Progenitor cell of endocrine pancreas (in vitro differentiated cells): ENCODE results near the gene CDH23. TPM values are rescaled to one million over a fixed set of nuclear protein-coding genes. Genes with fewer than 3 reads are reported as not detected.

ENCODE experiments used
- DNase-seq: peaks from one replicate; pipeline ENCODE4 v3.0.0; 2021; ENCODE audit warnings: low spot score; ENCODE audit not compliant: unreplicated experiment
- H3K27ac Mint-ChIP-seq: 2 replicates; pipeline ENCODE4 v1.8.0; 2021; ENCODE audit warnings: mild to moderate bottlenecking, moderate library complexity, mixed read lengths
- H3K27me3 Mint-ChIP-seq: 2 replicates; pipeline ENCODE4 v1.8.0; 2021; ENCODE audit warnings: mixed read lengths
- H3K36me3 Mint-ChIP-seq: 2 replicates; pipeline ENCODE4 v1.8.0; 2022; ENCODE audit warnings: mixed read lengths; ENCODE audit not compliant: insufficient read depth
- H3K4me1 Mint-ChIP-seq: 2 replicates; pipeline ENCODE4 v1.8.0; 2021; ENCODE audit warnings: low read depth, mixed read lengths
- H3K4me3 Mint-ChIP-seq: 2 replicates; pipeline ENCODE4 v1.8.0; 2021; ENCODE audit warnings: low read depth, mild to moderate bottlenecking, moderate library complexity, mixed read lengths
- H3K9me3 Mint-ChIP-seq: 2 replicates; pipeline ENCODE4 v1.8.0; 2021; ENCODE audit warnings: low read depth, mixed read lengths
- CTCF ChIP-seq: fragments of 200-600 bp; sonication (generic); IDR thresholded peaks from one replicate; pipeline ENCODE4 v1.5.0; 2021; ENCODE audit warnings: antibody characterized with exemption, mild to moderate bottlenecking; ENCODE audit not compliant: unreplicated experiment
- total RNA-seq: library from RNA; stranded (reverse); gene quantifications from 2 replicates; pipeline ENCODE4 v1.2.1, GENCODE V29; 2021

Gene CDH23
- total RNA-seq, 1 donor from 2014 or later, result 0.43 TPM

- Mint-ChIP-seq H3K4me3 (no peak overlapping the region), H3K36me3 (no peaks in the 10 kb centered on the region), H3K27me3 (peaks cover 61% of the 10 kb centered on the region), H3K9me3 (no peaks in the 10 kb centered on the region), H3K27ac (no peak overlapping the region), H3K4me1 (peaks cover 9% of the 10 kb centered on the region)
- DNase-seq, result no peak
- no peak for TF ChIP-seq CTCF
Observed at GRCh38 chr10:71653044-71653443, 256.3 kb downstream of the CDH23 start.

DNA sequence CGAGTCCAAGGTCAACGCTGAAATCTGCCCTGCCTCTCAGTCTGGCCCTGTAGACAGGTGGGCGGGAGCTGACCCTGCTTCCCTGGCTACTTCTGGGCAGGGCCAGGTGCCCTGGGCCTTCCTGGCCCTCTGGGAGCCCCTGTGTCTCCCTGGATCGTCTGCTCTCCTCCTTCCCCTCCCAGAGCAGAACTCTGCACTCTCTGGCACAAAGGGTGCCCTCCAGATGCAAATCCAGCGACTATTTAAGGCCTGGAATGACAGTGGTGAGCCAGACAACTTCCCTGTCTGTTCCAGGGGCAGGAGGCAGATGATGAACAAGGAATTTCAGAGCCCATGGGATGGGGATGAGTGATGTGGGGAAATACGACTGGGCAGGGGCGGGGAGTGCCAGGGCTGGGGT is 259.5 kb downstream of the CDH23 start:
- DNase-seq, result no peak
- Mint-ChIP-seq H3K4me3 (no peak overlapping the region), H3K27me3 (peaks cover 79% of the 10 kb centered on the region), H3K27ac (no peak overlapping the region), H3K36me3 (no peaks in the 10 kb centered on the region), H3K4me1 (peaks cover 15% of the 10 kb centered on the region), H3K9me3 (no peaks in the 10 kb centered on the region)
- TF ChIP-seq CTCF, result no peak

- DNase-seq, result no peak
- no peak overlapping the region for H3K27ac Mint-ChIP-seq
- no peak for TF ChIP-seq CTCF
- H3K36me3 Mint-ChIP-seq, result no peaks in the 10 kb centered on the region
- H3K4me3 Mint-ChIP-seq, result no peak overlapping the region
- peaks cover 84% of the 10 kb centered on the region for H3K27me3 Mint-ChIP-seq
- H3K4me1 Mint-ChIP-seq, result peaks cover 17% of the 10 kb centered on the region
- no peaks in the 10 kb centered on the region for H3K9me3 Mint-ChIP-seq
Observed at GRCh38 chr10:71657604-71658466, 261.1 kb downstream of the CDH23 start.

DNA sequence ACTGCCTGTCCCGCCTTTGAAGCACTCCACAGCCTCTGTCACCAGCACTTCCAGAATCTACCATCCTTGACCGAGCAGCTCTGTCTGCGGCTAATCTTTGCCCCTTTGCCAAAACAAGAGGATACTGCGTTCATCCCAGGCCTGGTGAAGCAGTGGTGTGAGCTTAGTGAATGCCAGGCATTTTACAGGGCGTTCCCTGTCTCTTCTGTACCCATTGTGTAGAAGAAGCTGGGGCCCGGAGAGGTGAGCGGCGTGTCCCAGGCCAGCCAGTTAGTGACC is 261.7 kb downstream of the CDH23 start:
- H3K9me3 Mint-ChIP-seq, result no peaks in the 10 kb centered on the region
- H3K36me3 Mint-ChIP-seq, result no peaks in the 10 kb centered on the region
- no peak for DNase-seq
- H3K4me1 Mint-ChIP-seq, result peaks cover 17% of the 10 kb centered on the region
- H3K27ac Mint-ChIP-seq, result no peak overlapping the region
- H3K27me3 Mint-ChIP-seq, result peaks cover 85% of the 10 kb centered on the region
- H3K4me3 Mint-ChIP-seq, result no peak overlapping the region
- no peak for TF ChIP-seq CTCF

- Mint-ChIP-seq H3K9me3 (no peaks in the 10 kb centered on the region), H3K27ac (no peak overlapping the region), H3K27me3 (peaks cover 85% of the 10 kb centered on the region), H3K4me1 (peaks cover 17% of the 10 kb centered on the region), H3K36me3 (no peaks in the 10 kb centered on the region), H3K4me3 (no peak overlapping the region)
- no peak for DNase-seq
- TF ChIP-seq CTCF, result no peak
Observed at GRCh38 chr10:71659111-71659634, 262.5 kb downstream of the CDH23 start.
